HL-60/S4 treated with phorbol 12-myristate 13-acetate at 8.2 ng/mL for 4 days and 3 days (cell line): ENCODE data around the gene ARHGAP26.

Experiments used
- in situ Hi-C: fragments of 300-500 bp; cut with MboI; formaldehyde crosslinking; loops from 2 replicates; pipeline ENCODE4 v1.15.0; 2022; ENCODE audit warnings: low sequenced_read_pairs

The ARHGAP26 gene

GRCh38 chr5:143141652-143142051, 371.5 kb downstream of the ARHGAP26 start:
- in situ Hi-C loops, result no loop called here

DNA sequence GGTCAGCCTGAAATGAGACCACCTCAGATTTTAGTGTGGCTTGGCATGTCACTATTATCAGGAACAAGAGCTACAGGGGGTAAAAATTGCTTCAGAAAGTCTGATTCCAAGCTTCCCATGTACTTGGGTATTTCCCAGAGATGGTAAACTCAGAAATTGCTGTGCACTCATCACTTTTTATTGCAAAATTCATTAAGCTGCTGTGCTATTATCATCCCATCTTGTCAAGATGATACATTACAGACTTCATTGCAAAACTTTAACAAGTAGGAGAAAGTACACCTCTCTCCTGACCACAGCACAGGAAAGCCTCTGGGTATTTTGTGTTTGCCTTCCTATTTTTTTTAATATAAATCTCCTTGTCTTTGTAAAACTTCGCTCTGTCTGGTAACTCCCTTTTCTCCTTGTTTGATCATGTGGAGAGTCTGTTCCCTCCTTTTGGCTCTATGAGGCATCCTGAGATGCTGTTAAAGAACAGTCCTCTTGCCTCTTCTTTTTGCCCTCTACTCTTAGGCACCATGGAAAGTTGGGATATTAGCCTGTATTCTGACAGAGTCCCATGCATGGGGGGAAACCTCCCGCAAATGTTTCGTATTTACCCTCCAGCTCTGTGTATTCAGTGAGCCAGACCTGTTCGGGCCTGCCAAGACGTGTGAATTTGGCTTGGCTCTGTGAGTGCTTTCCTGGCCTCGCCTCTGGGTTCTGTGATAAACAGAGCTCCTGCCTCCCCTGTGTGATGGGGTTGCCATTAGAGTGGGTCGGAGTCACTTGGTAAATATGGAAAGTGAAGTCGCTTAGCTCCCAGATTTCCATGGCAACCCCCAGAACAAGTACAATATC, 372.6 kb downstream of the ARHGAP26 start:
- in situ Hi-C loops, result no loop called here

GRCh38 chr5:143143973-143144372, 373.8 kb downstream of the ARHGAP26 start:
- in situ Hi-C loops, result no loop called here

DNA sequence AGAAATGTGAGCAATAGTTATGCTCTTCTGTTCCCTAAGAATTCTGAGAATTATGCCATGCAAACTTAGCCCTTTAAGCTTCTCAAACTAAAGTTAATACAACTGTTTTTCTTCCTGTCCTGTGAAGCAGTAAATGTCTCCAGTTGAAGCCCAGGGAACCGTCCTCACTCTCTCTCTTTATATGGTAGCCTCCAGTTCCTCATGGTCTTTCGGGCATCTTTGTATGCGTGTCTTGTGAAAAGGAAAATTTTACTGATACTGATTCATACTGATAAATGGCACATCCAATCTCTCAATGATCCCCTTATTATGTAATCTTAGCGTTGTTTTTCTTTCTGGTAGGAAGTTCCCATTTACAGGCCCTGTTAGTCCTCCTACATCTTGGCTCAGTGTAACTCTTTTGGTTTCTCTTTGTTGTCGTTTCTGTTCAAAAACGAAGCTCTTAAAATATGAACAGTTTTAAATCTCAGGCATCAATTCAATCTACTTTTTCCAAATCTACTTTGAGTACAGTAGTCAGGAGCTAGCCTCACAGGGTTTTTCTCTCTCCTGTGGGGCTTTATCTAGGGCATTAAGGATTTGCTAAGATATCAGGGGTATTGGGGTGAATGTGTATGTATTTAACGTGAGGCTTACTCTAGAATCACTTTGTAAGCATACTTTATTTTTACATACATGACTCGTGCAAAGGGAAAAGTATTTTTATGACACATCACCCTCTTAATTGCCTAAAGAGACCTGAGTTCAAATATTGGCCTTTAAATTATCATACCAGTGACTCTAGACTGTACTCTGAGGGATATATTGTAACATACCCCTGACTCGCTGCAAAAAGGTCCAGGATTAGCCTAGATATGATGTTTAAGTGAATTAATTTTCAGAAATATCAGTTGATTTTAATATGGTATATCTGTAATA, 375.3 kb downstream of the ARHGAP26 start:
- in situ Hi-C loops, result no loop called here

DNA sequence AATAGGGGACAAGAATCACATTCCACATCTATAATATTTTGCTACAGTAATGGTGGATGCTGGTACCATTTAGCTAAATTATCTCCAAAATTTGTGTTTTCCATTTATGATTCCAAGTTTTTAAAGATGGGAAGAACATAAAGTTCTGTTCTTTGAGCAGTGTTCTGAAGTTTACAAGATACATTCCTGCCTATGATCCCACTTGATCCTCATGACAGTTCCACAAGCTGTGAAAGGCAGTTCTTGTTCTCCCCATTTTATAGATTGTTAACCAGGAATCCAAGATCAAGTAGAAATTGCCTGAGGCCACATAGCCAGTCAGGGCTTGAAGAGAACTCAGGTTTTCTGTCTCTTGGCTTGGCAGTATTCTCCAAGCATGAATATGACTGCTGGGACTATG, 376.0 kb downstream of the ARHGAP26 start:
- in situ Hi-C loops, result no loop called here

- in situ Hi-C loops, result no loop called here
Measured at GRCh38 chr5:143147383-143147782, 377.2 kb downstream of the ARHGAP26 start.

GRCh38 chr5:143147902-143148301, 377.7 kb downstream of the ARHGAP26 start:
- in situ Hi-C loops, result no loop called here

DNA sequence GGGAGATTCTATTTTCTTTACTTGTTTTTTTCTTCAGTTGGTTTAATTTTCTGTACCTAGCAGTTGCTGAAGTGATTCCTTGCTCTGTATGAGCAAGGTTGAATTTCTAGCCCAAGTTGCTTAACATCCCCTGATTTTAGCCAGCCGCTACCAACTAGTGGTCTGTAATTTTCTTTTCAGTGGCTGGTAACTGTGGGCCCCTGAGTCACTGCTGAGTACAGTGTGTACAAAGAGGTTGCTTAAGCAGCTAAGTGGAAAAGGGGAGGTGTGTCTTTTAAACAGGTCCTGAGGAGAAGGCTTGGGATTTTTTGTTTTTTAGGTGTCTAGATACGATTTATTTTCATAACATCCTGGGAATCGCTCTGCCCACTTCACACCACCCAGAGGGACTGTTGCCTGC, 378.6 kb downstream of the ARHGAP26 start:
- in situ Hi-C loops, result no loop called here

GRCh38 chr5:143149759-143150158, 379.6 kb downstream of the ARHGAP26 start:
- in situ Hi-C loops, result no loop called here

DNA sequence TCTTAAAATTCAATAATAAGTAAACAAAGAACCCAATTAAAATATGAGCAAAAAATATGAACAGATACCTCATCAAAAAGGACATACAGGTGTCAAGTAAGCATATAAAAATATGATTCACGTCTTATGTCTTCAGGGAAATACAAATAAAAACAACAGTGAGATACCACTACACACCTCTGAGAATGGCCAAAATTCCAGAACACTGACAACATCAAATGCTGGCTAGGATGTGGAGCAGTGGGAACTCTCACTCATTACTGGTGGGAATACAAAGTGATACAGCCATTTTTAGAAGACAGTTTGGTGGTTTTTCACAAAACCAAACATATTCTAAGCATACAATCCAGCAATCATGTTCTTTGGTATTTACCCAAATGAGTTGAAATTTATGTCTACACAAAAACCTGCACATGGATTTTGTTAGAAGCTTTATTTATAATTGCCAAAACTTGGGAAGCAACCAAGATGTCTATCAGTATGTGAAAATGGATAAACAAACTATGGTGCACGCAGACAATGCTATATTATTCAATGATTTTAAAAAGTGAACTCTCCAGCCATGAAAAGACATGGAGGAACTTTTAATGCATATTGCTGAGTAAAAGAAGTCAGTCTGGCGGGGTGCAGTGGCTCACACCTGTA, 381.0 kb downstream of the ARHGAP26 start:
- in situ Hi-C loops, result no loop called here

GRCh38 chr5:143152445-143152844, 382.3 kb downstream of the ARHGAP26 start:
- in situ Hi-C loops, result no loop called here

DNA sequence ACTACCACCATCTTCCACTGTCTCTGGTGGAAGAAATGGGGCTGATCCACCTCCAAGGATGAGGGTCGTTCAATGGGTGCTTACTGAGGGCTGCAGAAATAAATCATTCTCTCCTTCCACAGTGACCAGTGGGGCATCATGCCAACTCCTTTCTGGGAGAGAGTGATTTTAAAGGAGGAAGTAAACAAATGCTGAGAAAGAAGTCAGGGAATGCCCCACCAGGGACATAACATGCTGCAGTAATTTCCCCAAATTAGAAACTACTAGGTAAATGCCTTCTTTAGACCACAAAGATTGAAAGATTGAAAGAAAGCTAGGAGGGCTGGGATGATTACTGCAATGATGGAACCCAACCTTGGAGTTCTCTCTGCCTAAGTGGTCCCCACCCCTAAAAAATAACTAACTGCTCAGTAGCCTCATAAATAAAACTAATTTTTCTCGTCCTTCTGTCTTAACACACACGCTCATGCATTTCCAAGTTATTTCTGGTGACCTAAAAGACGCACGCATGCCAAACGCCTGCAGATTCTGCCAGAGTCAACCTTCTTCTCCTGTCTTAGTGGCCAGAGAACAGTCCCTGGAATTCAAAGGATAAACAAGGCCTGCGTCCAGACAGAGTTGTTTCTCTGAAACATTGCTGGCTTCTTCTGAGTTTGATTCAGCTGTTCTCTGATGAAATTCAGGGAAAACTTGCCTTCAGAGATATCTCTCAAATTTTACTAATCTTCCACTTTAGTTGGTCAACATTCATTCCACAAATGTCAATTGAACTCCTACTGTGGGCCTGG, 383.3 kb downstream of the ARHGAP26 start:
- in situ Hi-C loops, result no loop called here

GRCh38 chr5:143154510-143155370, 384.6 kb downstream of the ARHGAP26 start:
- in situ Hi-C loops, result no loop called here

DNA sequence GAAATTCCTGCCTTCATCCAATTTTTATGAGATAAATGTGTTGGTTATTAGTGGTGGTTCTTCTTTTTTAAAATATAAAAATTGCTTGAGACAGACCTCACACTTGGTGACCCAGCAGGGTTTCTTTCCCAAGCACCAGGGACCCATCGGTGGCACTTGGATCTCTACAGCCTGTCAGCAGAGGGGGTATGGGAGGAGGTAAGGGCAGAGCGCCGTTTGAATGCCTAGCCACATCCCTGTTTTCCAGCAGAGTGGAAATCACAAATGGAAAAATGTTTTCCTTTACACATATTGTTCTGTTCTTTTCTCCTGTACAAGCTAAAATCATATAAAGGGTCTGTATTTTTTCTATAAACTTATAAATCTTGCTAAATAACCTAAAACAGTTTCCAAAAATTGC, 385.3 kb downstream of the ARHGAP26 start:
- in situ Hi-C loops, result no loop called here

GRCh38 chr5:143156086-143156485, 385.9 kb downstream of the ARHGAP26 start:
- in situ Hi-C loops, result no loop called here

DNA sequence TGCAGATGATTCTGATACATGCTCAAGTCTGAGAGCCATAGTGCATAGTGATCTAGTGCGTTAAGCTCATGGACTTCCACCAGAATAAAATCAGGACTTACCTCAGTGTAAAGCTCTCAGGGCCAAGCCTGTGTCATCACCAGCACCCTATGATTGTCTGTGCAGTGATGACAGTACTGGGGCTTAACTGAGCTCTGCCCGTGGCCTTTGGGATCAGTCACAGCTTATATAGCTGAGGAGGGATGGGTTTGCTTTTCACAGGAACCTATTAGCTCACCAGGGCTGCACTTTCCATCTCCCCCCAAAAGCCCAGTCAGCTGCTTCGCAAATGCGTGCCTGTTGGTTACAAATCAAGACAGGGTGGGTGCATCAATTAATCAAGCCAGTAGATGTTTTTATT, 386.4 kb downstream of the ARHGAP26 start:
- in situ Hi-C loops, result no loop called here

GRCh38 chr5:143159031-143159430, 388.9 kb downstream of the ARHGAP26 start:
- in situ Hi-C loops, result no loop called here

DNA sequence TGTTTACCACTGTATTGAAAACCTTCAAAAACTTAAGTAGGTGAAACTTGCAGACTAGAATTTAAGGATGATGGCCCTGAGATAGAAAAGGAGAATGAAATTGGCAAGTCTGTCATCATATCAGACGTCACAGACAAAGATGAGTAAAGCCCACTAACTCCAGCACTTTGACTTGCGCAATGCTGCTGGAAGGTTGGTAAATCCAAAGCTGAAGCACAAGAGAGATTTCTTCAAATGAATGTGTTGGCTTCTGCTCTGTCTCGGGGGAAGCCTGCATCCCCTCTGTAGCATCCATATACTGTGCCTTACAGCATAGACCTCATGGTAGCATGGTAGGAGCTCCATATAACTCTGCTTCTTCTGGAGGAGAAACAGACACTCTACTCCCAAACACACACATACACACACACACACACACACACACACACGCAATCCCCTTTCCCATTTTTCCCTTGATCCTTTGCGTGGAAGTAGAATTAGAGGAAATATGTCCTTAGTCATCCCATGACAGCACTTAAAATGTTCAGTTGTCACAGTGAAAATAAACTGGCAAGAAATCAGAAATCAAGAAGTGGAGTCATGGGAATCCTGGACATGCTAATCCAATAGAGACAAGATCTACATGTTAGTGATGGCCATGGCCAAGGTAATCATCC, 391.8 kb downstream of the ARHGAP26 start:
- in situ Hi-C loops, result no loop called here

DNA sequence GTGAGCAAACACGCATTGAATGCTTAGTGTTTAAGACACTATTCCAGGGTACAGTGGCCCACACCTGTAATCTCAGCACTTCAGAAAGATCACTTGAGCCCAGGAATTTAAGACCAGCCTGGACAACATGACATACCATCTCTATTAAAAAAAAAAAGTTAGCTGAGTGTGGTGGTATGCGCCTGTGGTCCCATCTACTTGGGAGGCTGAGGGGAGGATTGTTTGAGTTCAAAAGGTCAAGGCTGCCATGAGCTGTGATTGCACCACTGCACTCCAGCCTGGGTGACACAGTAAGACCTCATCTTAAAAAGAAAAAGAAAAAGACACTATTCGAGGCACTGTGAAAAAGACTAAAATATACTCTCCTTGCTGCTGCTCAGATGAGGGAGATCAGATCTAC, 392.6 kb downstream of the ARHGAP26 start:
- in situ Hi-C loops, result no loop called here
